ENCODE results near the gene C16orf96. TPM values are rescaled to one million over a fixed set of nuclear protein-coding genes. Genes with fewer than 3 reads are reported as not detected.

Gene C16orf96
- total RNA-seq, 2 donors from 2014 or later = 0.52 TPM; not detected in 1

- H3K4me3 ChIP-seq = no peak overlapping the region
- H3K9me3 ChIP-seq = no peaks in the 10 kb centered on the region
- 33 to 41% methylated on average over 13 to 16 of the region's 16 CpGs for WGBS, 2 donors
- ATAC-seq (peak; percentile 59), DNase-seq (peak in 3 of 4 donors; percentile 61 to 73 (median 68))
- H3K27me3 ChIP-seq = no peaks in the 10 kb centered on the region
- peak overlapping the region; percentile 77 to 87 (median 84) for H3K27ac ChIP-seq
- TF ChIP-seq, protein P1, sequence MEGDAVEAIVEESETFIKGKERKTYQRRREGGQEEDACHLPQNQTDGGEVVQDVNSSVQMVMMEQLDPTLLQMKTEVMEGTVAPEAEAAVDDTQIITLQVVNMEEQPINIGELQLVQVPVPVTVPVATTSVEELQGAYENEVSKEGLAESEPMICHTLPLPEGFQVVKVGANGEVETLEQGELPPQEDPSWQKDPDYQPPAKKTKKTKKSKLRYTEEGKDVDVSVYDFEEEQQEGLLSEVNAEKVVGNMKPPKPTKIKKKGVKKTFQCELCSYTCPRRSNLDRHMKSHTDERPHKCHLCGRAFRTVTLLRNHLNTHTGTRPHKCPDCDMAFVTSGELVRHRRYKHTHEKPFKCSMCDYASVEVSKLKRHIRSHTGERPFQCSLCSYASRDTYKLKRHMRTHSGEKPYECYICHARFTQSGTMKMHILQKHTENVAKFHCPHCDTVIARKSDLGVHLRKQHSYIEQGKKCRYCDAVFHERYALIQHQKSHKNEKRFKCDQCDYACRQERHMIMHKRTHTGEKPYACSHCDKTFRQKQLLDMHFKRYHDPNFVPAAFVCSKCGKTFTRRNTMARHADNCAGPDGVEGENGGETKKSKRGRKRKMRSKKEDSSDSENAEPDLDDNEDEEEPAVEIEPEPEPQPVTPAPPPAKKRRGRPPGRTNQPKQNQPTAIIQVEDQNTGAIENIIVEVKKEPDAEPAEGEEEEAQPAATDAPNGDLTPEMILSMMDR (IDR thresholded peaks at IDR 0.05) = peak in 3 of 7 experiments; percentile 8 to 26 (median 15)
- peak in 2 of 3 donors; percentile 29 to 44 for TF ChIP-seq POLR2A (IDR thresholded peaks at IDR 0.05)
- peaks cover 56% of the 10 kb centered on the region for H3K4me1 ChIP-seq
- H3K36me3 ChIP-seq (replicated peaks in 1 of 2; ENCODE audit: insufficient read depth in 1 of 2, low read depth in 2 of 2) = no peaks in the 10 kb centered on the region
- intact Hi-C loops (cut with DNase I) = no loop called here
These were observed 26.8 kb upstream of the C16orf96 start for GRCh38 chr16:4529085-4530060.

DNA sequence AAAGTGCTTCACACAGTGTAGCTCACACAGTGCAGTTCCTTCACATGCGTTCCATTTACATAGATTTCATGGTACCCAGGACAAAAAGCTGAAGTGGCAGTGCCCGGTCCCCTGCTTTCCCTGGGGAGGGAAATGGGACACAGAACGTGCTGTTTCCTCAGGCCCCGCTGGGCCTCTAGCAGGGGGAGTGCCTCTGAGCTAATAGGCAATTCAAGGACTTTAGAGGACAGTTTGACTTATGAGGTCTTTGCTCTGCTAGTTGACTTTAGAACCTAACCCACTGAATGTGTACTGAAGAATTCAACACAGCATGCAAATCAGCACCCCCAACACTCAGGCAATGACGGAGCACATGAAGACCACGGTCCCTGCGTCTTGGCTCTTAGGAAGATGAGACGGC lies 24.3 kb upstream of the C16orf96 start:
- peaks cover 60% of the 10 kb centered on the region for H3K4me1 ChIP-seq
- H3K36me3 ChIP-seq (replicated peaks in 1 of 2; ENCODE audit: insufficient read depth in 1 of 2, low read depth in 2 of 2) = no peaks in the 10 kb centered on the region
- no peaks in the 10 kb centered on the region for H3K9me3 ChIP-seq
- intact Hi-C loops (cut with DNase I) = no loop called here
- no peaks in the 10 kb centered on the region for H3K27me3 ChIP-seq
- ATAC-seq (no peak), DNase-seq (no peak)
- peak overlapping the region in 3 of 4 donors; percentile 1 to 77 (median 54) for H3K27ac ChIP-seq
- TF ChIP-seq, protein P1 (IDR thresholded peaks at IDR 0.05) = no peak
- TF ChIP-seq POLR2A (IDR thresholded peaks at IDR 0.05) = no peak
- no peak overlapping the region for H3K4me3 ChIP-seq
- 87 to 90% methylated on average over 7 to 8 of the region's 8 CpGs for WGBS, 2 donors

DNA sequence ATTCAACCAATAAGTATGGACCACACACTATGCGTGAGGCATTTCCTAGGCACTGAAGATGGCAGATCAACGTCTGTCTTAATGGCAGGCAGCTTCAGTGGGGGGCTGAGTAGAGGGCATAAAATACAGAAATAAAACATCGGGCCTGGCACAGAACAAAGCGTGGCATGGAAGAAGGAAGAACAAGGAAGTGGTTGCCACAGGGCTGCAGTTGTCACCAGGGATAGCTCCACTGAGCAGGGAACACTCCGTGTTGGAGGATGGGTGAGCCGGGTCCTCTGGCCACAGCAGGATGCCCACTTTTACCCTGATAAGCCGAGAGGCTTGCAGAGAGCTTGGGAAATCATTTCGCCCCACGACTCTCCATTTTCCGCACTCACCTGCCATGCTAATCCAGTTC lies 23.9 kb upstream of the C16orf96 start:
- Histone ChIP-seq H3K27me3 (no peaks in the 10 kb centered on the region), H3K27ac (peak overlapping the region in 1 of 4 donors; percentile 1), H3K4me3 (no peak overlapping the region), H3K36me3 (replicated peaks in 1 of 2; ENCODE audit: insufficient read depth in 1 of 2, low read depth in 2 of 2) (no peaks in the 10 kb centered on the region), H3K9me3 (no peaks in the 10 kb centered on the region), H3K4me1 (peaks cover 64% of the 10 kb centered on the region)
- TF ChIP-seq POLR2A (IDR thresholded peaks at IDR 0.05) = no peak
- TF ChIP-seq, protein P1 (IDR thresholded peaks at IDR 0.05) = no peak
- ATAC-seq (no peak), DNase-seq (no peak)
- 87 to 93% methylated on average over 9 to 10 of the region's 10 CpGs for WGBS, 2 donors
- intact Hi-C loops (cut with DNase I) = no loop called here

GRCh38 chr16:4533490-4533889 lies 22.6 kb upstream of the C16orf96 start:
- no peak for DNase-seq
- no peaks in the 10 kb centered on the region for H3K36me3 ChIP-seq (replicated peaks in 1 of 2; ENCODE audit: insufficient read depth in 1 of 2, low read depth in 2 of 2)

More at GRCh38 chr16:4533490-4533889, 22.6 kb upstream of the C16orf96 start:
- Histone ChIP-seq H3K4me1 (peaks cover 71% of the 10 kb centered on the region), H3K27me3 (no peaks in the 10 kb centered on the region), H3K4me3 (no peak overlapping the region), H3K9me3 (no peaks in the 10 kb centered on the region), H3K27ac (peak overlapping the region; percentile 54 to 70 (median 63))
- TF ChIP-seq, protein P1 (IDR thresholded peaks at IDR 0.05) = no peak
- TF ChIP-seq POLR2A (IDR thresholded peaks at IDR 0.05) = no peak
- intact Hi-C loops (cut with DNase I) = no loop called here
- ATAC-seq = no peak
- 87 to 98% methylated on average over 6 of the region's 6 CpGs for WGBS, 2 donors

Measured in body of pancreas (tissue), 4 donors.